ENCODE data around the gene TOX2. TPM values are rescaled to one million over a fixed set of nuclear protein-coding genes. Genes with fewer than 3 reads are reported as not detected.

Gene TOX2
- total and polyA plus RNA-seq, 2 of the 4 experiments (the other 2 are of a cell fraction) = 1.3 to 17.5 TPM

- Histone ChIP-seq H2AFZ (replicated peaks; ENCODE audit: low read length, poor library complexity) (no peak overlapping the region), H3K14ac (replicated peaks; ENCODE audit: low read depth, low read length) (no peak overlapping the region), H3K36me3 (ENCODE audit: control insufficient read depth, insufficient read depth, low read length) (no peaks in the 10 kb centered on the region), H3K9ac (ENCODE audit: low read depth, low read length) (no peak overlapping the region), H4K5ac (ENCODE audit: low read depth, low read length) (no peak overlapping the region), H4K20me1 (ENCODE audit: insufficient read depth, low read length) (no peaks in the 10 kb centered on the region), H3K9me1 (ENCODE audit: insufficient read depth, low read length) (no peaks in the 10 kb centered on the region), H3K79me1 (ENCODE audit: low read depth in 1 of 2, low read length in 2 of 2) (no peaks in the 10 kb centered on the region), H3K18ac (ENCODE audit: low read depth, low read length) (no peak overlapping the region), H2AK9ac (replicated peaks; ENCODE audit: low read depth, low read length, poor library complexity) (no peak overlapping the region), H3K4ac (ENCODE audit: low read depth, low read length) (no peak overlapping the region), H4K91ac (ENCODE audit: insufficient read depth, low read depth, low read length) (no peak overlapping the region), H2BK120ac (ENCODE audit: low read depth, low read length) (no peak overlapping the region), H3K4me3 (ENCODE audit: insufficient read depth, low read depth, low read length) (no peak overlapping the region), H3K27ac (ENCODE audit: insufficient read depth, low read length) (no peak overlapping the region), H4K8ac (ENCODE audit: low read depth in 2 of 2, low read length in 2 of 2) (no peak overlapping the region), H3K56ac (ENCODE audit: extremely low read depth, insufficient read depth, low read length) (no peak overlapping the region), H3K27me3 (ENCODE audit: control insufficient read depth, insufficient read depth, low read length) (peaks cover 2% of the 10 kb centered on the region), H3K4me1 (ENCODE audit: control insufficient read depth, insufficient read depth, low read length) (no peaks in the 10 kb centered on the region), H3K23ac (ENCODE audit: low read depth, low read length) (no peak overlapping the region), H2AK5ac (ENCODE audit: low read depth, low read length) (no peak overlapping the region), H2BK20ac (ENCODE audit: low read depth, low read length) (no peak overlapping the region), H2BK15ac (ENCODE audit: low read depth, low read length) (no peak overlapping the region), H2BK5ac (ENCODE audit: low read depth, low read length, poor library complexity, severe bottlenecking) (no peak overlapping the region), H3K9me3 (ENCODE audit: control insufficient read depth, insufficient read depth, low read length) (peaks cover 5% of the 10 kb centered on the region; the same call in 1 of the 2 replicates), H3K4me2 (ENCODE audit: low read depth, low read length) (no peak overlapping the region)
- intact Hi-C loops (cut with micrococcal nuclease) (no loop called here), in situ Hi-C loops (cut with MboI; ENCODE audit: low sequenced_read_pairs) (loop anchor here (10.0 kb wide), 1 partner anchor 643 kb away; the partner anchor contains the start of gene SRSF6), dilution Hi-C loops (cut with HindIII; ENCODE audit: low sequenced_read_pairs, unreplicated experiment) (no loop called here)
- 70% methylated on average over 2 of the region's 6 CpGs; no CpG with 5 or more reads in 1 of the 2 experiments for WGBS, 2 experiments (ENCODE audit: extremely low coverage in 2 of 2, insufficient read length in 1 of 2)
- CTCF ChIA-PET = no interaction called here
- ATAC-seq (ENCODE audit: low read depth) = no peak
- TF ChIP-seq POLR2A (IDR thresholded peaks at IDR 0.05; ENCODE audit: low read depth, low read length) (no peak), MXI1 (IDR thresholded peaks at IDR 0.05; ENCODE audit: borderline replicate concordance, low read depth, low read length) (no peak), RFX5 (IDR thresholded peaks at IDR 0.05; ENCODE audit: low read depth, low read length) (no peak), RCOR1 (IDR thresholded peaks at IDR 0.05; ENCODE audit: insufficient replicate concordance, low read length) (no peak), USF2 (IDR thresholded peaks at IDR 0.05; ENCODE audit: low read depth, low read length) (no peak), CTCF (conservative IDR thresholded peaks at IDR 0.05; ENCODE audit: low read depth, low read length) (no peak), MAZ (IDR thresholded peaks at IDR 0.05; ENCODE audit: borderline replicate concordance, low read depth, low read length) (no peak), CHD1 (IDR thresholded peaks at IDR 0.05; ENCODE audit: low read depth, low read length) (no peak), FOS (IDR thresholded peaks at IDR 0.05; ENCODE audit: low read depth, low read length) (no peak)
- DNase-seq = no peak
- BruUV-seq (replicated peaks) = no TSS peak
- POLR2A ChIA-PET (ENCODE audit: unreplicated experiment) = no interaction called here
Measured at GRCh38 chr20:44098256-44098630, 183.6 kb downstream of the TOX2 start.

Measured in IMR-90 (cell line).